Measurements from ENCODE around the gene RAB7A.

RAB7A gene

GRCh38 chr3:128788268-128788869 lies 62.4 kb downstream of the RAB7A start:
- DNase-seq (ENCODE audit: low spot score): no peak

- no peak for DNase-seq (ENCODE audit: low spot score)
Measured at GRCh38 chr3:128794067-128794768, 68.2 kb downstream of the RAB7A start.

GRCh38 chr3:128794770-128795649 lies 69.0 kb downstream of the RAB7A start:
- peak; percentile 65 for DNase-seq (ENCODE audit: low spot score)

GRCh38 chr3:128799653-128800052 lies 73.7 kb downstream of the RAB7A start:
- no peak for DNase-seq (ENCODE audit: low spot score)

GRCh38 chr3:128800241-128801187 lies 74.5 kb downstream of the RAB7A start:
- DNase-seq (ENCODE audit: low spot score): no peak

GRCh38 chr3:128801779-128802380 lies 75.9 kb downstream of the RAB7A start:
- DNase-seq (ENCODE audit: low spot score): no peak

- DNase-seq (ENCODE audit: low spot score): no peak
Measured at GRCh38 chr3:128803307-128803706, 77.3 kb downstream of the RAB7A start.

- no peak for DNase-seq (ENCODE audit: low spot score)
Measured at GRCh38 chr3:128804017-128804810, 78.2 kb downstream of the RAB7A start.

- no peak for DNase-seq (ENCODE audit: low spot score)
Measured at GRCh38 chr3:128804811-128805155, 78.8 kb downstream of the RAB7A start.

GRCh38 chr3:128805772-128806171 lies 79.8 kb downstream of the RAB7A start:
- DNase-seq (ENCODE audit: low spot score): no peak

GRCh38 chr3:128806588-128806987 lies 80.6 kb downstream of the RAB7A start:
- no peak for DNase-seq (ENCODE audit: low spot score)

- no peak for DNase-seq (ENCODE audit: low spot score)
Measured at GRCh38 chr3:128807186-128807830, 81.3 kb downstream of the RAB7A start.

GRCh38 chr3:128808672-128809071 lies 82.7 kb downstream of the RAB7A start:
- DNase-seq (ENCODE audit: low spot score): no peak

GRCh38 chr3:128813097-128813496 lies 87.1 kb downstream of the RAB7A start:
- no peak for DNase-seq (ENCODE audit: low spot score)

GRCh38 chr3:128814060-128814459 lies 88.1 kb downstream of the RAB7A start:
- DNase-seq (ENCODE audit: low spot score): no peak

- DNase-seq (ENCODE audit: low spot score): no peak
Measured at GRCh38 chr3:128814519-128815317, 88.7 kb downstream of the RAB7A start.

GRCh38 chr3:128815318-128816064 lies 89.5 kb downstream of the RAB7A start:
- DNase-seq (ENCODE audit: low spot score): no peak

- DNase-seq (ENCODE audit: low spot score): no peak
Measured at GRCh38 chr3:128818186-128818787, 92.3 kb downstream of the RAB7A start.

Data from ecto neural progenitor cell (in vitro differentiated cells).